Caco-2 (cell line): ENCODE results near the gene QPRT. TPM values are rescaled to one million over a fixed set of nuclear protein-coding genes. Genes with fewer than 3 reads are reported as not detected.
"Not testable (repeated sequence)": the region's sequence is repeated elsewhere in the genome, so short reads cannot be mapped to it uniquely, and the experiment has no call there.

Experiments used
- BruUV-seq: library from RNA; stranded (reverse); fragments of 400-500 nt; replicated peaks from 2 replicates; lab custom pipeline; 2021; lab: Mats Ljungman, UMichigan
- CTCF ChIA-PET: fragments of 300-600 bp; sonication (Branson Sonifier 250); formaldehyde crosslinking; loops from one replicate; lab custom pipeline; 2022; ENCODE audit warnings: antibody characterized with exemption; lab: Charles Lee
- POLR2A ChIA-PET: fragments of 300-600 bp; sonication (Branson Sonifier 250); formaldehyde crosslinking; loops from one replicate; lab custom pipeline; 2022; ENCODE audit warnings: antibody characterized with exemption; lab: Charles Lee
- DNase-seq, 2 experiments: peaks; one replicate each; pipeline versions ENCODE4 v3.0.0 to v3.0.0-alpha.2; 2020 to 2022
- H3K27me3 ChIP-seq: replicated peaks from 2 replicates; pipeline ENCODE4 v1.6.0; 2011; ENCODE audit warnings: low read length; ENCODE audit not compliant: control insufficient read depth, insufficient read depth
- H3K36me3 ChIP-seq: 2 replicates; pipeline ENCODE4 v1.5.1; 2011; ENCODE audit warnings: low read length; ENCODE audit not compliant: control insufficient read depth, insufficient read depth
- H3K4me1 ChIP-seq: fragments of 250-450 bp; sonication (Bioruptor Pico); 2 replicates; pipeline ENCODE4 v1.5.1; 2020; ENCODE audit warnings: mild to moderate bottlenecking
- H3K4me3 ChIP-seq: 2 replicates; pipeline ENCODE4 v1.5.1; 2011; ENCODE audit warnings: low read depth, mild to moderate bottlenecking, control low read depth, low read length
- H3K9me3 ChIP-seq: fragments of 250-450 bp; sonication (Bioruptor Pico); 2 replicates; pipeline ENCODE4 v1.5.1; 2020; ENCODE audit warnings: mild to moderate bottlenecking, moderate library complexity
- H3K27ac Mint-ChIP-seq: one replicate; pipeline ENCODE4 v1.8.0; 2022; ENCODE audit warnings: mixed read lengths; ENCODE audit not compliant: unreplicated experiment
- H3K27me3 Mint-ChIP-seq: one replicate; pipeline ENCODE4 v1.8.0; 2022; ENCODE audit warnings: mixed read lengths; ENCODE audit not compliant: insufficient read depth, unreplicated experiment
- H3K36me3 Mint-ChIP-seq: one replicate; pipeline ENCODE4 v1.8.0; 2022; ENCODE audit warnings: mild to moderate bottlenecking, mixed read lengths; ENCODE audit not compliant: insufficient read depth, unreplicated experiment
- H3K4me1 Mint-ChIP-seq: one replicate; pipeline ENCODE4 v1.8.0; 2022; ENCODE audit warnings: low read depth, mixed read lengths; ENCODE audit not compliant: unreplicated experiment
- H3K4me3 Mint-ChIP-seq: one replicate; pipeline ENCODE4 v1.8.0; 2022; ENCODE audit warnings: mild to moderate bottlenecking, moderate library complexity, mixed read lengths; ENCODE audit not compliant: unreplicated experiment
- H3K9me3 Mint-ChIP-seq: one replicate; pipeline ENCODE4 v1.8.0; 2022; ENCODE audit warnings: mixed read lengths; ENCODE audit not compliant: unreplicated experiment
- intact Hi-C: fragments of 100-400 bp; cut with micrococcal nuclease; formaldehyde crosslinking; loops from one replicate; pipeline ENCODE4 v1.10.0; 2022; ENCODE audit not compliant: unreplicated experiment
- total RNA-seq: library from RNA; stranded (reverse); gene quantifications from 2 replicates; pipeline ENCODE4 v1.2.3, GENCODE V29; 2022
- TF ChIP-seq, protein P1 (sequence below), 2 experiments: fragments of 200-600 bp in 1 of 2; IDR thresholded peaks; 1 replicate in 1 of 2; 2 replicates in 1 of 2; pipeline versions ENCODE4 v1.5.1 to v1.8.0; 2011 to 2022; ENCODE audit warnings: antibody characterized with exemption in 1 of 2, control low read depth in 1 of 2, inconsistent platforms in 1 of 2, low read depth in 1 of 2, low read length in 1 of 2, mild to moderate bottlenecking in 1 of 2, moderate library complexity in 1 of 2; ENCODE audit not compliant: insufficient read depth in 1 of 2, severe bottlenecking in 1 of 2, unreplicated experiment in 1 of 2

Gene QPRT
- total RNA-seq, 1 experiment from 2014 or later: 178 TPM

DNA sequence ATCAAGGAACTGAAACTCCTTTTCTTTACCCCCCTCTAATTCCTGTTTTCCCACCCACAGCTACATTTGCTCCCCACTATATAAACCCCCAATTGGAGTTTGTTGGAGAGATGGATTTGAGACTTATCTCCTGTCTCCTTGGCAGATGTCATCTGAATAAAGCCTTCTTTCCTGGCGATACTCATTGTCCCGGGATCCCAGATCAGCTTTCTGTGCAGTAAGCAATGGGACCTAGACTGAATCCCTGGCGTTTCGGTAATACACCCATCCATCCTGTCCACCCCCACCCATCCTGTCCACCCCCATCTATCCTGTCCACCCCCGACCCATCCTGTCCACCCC is 22.2 kb downstream of the QPRT start:
- H3K27me3 Mint-ChIP-seq: no peaks in the 10 kb centered on the region
- CTCF ChIA-PET: interaction anchor here (0.6 to 1.6 kb wide), 4 partner anchors 28 to 149 kb away, joined by 3 to 15 read pairs (median 11); partner anchors contain the start of gene KIF22

DNA sequence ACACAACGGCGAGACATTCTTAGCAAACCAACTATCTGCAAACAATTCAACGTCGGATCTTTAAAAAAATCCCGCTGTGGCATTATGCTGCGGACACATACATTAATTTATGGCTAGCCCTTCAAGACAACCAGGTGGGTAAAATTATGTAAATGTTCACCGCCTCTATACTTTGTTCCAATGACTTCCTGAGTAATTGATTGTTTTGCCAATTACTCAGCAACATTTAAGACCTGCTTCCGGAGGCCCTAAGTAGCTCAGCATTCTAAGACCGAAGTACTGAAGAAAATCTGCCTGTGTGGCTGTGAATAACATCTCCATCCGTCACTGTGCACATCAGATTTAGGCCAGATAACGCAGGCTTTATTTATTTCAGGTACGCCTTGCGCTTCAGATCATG is 23.3 kb downstream of the QPRT start:
- DNase-seq: no peak
- no peak overlapping the region for H3K4me3 Mint-ChIP-seq
- peaks cover 31% of the 10 kb centered on the region for H3K36me3 Mint-ChIP-seq
- H3K4me1 Mint-ChIP-seq: no peaks in the 10 kb centered on the region
- Histone ChIP-seq H3K27me3 (no peaks in the 10 kb centered on the region), H3K4me3 (no peak overlapping the region), H3K4me1 (0 out of 2 replicates have a peak, but pooled peaks cover 2% of the 10 kb centered on the region), H3K36me3 (no peaks in the 10 kb centered on the region), H3K9me3 (no peaks in the 10 kb centered on the region)
- H3K9me3 Mint-ChIP-seq: no peaks in the 10 kb centered on the region
- TF ChIP-seq, protein P1, sequence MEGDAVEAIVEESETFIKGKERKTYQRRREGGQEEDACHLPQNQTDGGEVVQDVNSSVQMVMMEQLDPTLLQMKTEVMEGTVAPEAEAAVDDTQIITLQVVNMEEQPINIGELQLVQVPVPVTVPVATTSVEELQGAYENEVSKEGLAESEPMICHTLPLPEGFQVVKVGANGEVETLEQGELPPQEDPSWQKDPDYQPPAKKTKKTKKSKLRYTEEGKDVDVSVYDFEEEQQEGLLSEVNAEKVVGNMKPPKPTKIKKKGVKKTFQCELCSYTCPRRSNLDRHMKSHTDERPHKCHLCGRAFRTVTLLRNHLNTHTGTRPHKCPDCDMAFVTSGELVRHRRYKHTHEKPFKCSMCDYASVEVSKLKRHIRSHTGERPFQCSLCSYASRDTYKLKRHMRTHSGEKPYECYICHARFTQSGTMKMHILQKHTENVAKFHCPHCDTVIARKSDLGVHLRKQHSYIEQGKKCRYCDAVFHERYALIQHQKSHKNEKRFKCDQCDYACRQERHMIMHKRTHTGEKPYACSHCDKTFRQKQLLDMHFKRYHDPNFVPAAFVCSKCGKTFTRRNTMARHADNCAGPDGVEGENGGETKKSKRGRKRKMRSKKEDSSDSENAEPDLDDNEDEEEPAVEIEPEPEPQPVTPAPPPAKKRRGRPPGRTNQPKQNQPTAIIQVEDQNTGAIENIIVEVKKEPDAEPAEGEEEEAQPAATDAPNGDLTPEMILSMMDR (IDR thresholded peaks at IDR 0.05; ENCODE audit: insufficient read depth in 1 of 2, low read depth in 1 of 2, low read length in 1 of 2, severe bottlenecking in 1 of 2, unreplicated experiment in 1 of 2): no peak
- H3K27me3 Mint-ChIP-seq: no peaks in the 10 kb centered on the region
- ChIA-PET POLR2A (no interaction called here), CTCF (interaction anchor here (0.7 kb wide), 1 partner anchor 12 kb away, joined by 7 read pairs; no protein-coding TSS in a partner anchor)
- intact Hi-C loops: loop anchor here (5.0 kb wide), 1 partner anchor 105 kb away; the partner anchor contains the start of gene MAZ
- H3K27ac Mint-ChIP-seq: no peak overlapping the region
- no TSS peak for BruUV-seq

More for the DNA sequence above, 22.2 kb downstream of the QPRT start:
- H3K9me3 ChIP-seq: no peaks in the 10 kb centered on the region
- TF ChIP-seq, protein P1 (IDR thresholded peaks at IDR 0.05; ENCODE audit: insufficient read depth in 1 of 2, low read depth in 1 of 2, low read length in 1 of 2, severe bottlenecking in 1 of 2, unreplicated experiment in 1 of 2): no peak
- DNase-seq: no peak
- Mint-ChIP-seq H3K9me3 (no peaks in the 10 kb centered on the region), H3K4me3 (no peak overlapping the region), H3K27ac (no peak overlapping the region), H3K36me3 (peaks cover 42% of the 10 kb centered on the region), H3K4me1 (no peaks in the 10 kb centered on the region)
- 0 out of 2 replicates have a peak, but pooled peaks cover 2% of the 10 kb centered on the region for H3K4me1 ChIP-seq
- H3K27me3 ChIP-seq: no peaks in the 10 kb centered on the region
- intact Hi-C loops: loop anchor here (2.0 to 5.0 kb wide), 2 partner anchors 106 to 320 kb away; partner anchors contain the start of gene MAZ
- no peak overlapping the region for H3K4me3 ChIP-seq
- H3K36me3 ChIP-seq: no peaks in the 10 kb centered on the region
- POLR2A ChIA-PET: no interaction called here
- no TSS peak for BruUV-seq

DNA sequence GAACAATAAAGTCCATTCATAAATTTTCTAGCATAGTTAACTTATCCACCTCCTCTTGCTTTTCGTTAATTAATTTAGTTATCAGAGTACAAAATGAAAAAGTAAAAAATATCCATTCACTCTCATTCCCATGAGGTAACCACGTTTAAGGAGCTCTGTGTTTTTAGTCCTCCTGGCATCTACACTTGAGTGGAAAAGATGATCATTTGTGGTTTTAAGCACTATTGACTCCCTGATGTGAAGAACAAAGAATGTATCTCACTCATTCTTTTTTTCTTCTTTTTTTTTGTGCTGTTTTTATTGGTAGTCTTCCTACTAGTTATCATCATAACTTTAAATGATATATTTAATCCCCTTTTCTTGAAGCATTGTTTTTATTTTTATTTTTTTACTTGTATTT is 26.1 kb downstream of the QPRT start:
- no peaks in the 10 kb centered on the region; the same call in 1 of the 2 replicates for H3K4me1 ChIP-seq
- no TSS peak for BruUV-seq
- no peaks in the 10 kb centered on the region for H3K9me3 ChIP-seq
- no peaks in the 10 kb centered on the region for H3K9me3 Mint-ChIP-seq
- no peak overlapping the region for H3K4me3 ChIP-seq
- H3K27ac Mint-ChIP-seq: no peak overlapping the region
- H3K4me3 Mint-ChIP-seq: no peak overlapping the region
- no peak for DNase-seq
- intact Hi-C loops: no loop called here
- TF ChIP-seq, protein P1 (IDR thresholded peaks at IDR 0.05; ENCODE audit: insufficient read depth in 1 of 2, low read depth in 1 of 2, low read length in 1 of 2, severe bottlenecking in 1 of 2, unreplicated experiment in 1 of 2): no peak
- ChIA-PET POLR2A (no interaction called here), CTCF (no interaction called here)
- H3K36me3 ChIP-seq: no peaks in the 10 kb centered on the region
- H3K27me3 ChIP-seq: no peaks in the 10 kb centered on the region
- H3K36me3 Mint-ChIP-seq: peaks cover 11% of the 10 kb centered on the region
- H3K4me1 Mint-ChIP-seq: peaks cover 5% of the 10 kb centered on the region
- H3K27me3 Mint-ChIP-seq: no peaks in the 10 kb centered on the region

DNA sequence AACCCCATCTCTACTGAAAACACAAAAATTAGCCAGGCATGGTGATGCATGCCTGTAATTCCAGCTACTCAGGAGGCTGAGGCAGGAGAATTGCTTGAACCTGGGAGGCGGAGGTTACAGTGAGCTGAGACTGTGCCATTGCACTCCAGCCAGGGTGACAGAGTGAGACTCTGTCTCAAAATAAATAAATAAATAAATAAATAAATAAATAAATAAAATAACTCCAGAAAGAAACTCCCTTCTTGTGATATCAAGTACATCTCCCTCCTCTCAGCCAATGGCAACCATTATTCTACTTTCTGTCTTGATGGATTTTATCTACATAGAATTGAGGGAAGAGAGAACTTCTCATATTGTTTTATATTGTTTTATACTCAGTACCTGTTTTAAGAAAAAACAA is 28.2 kb downstream of the QPRT start:
- H3K27me3 Mint-ChIP-seq, DNase-seq, POLR2A ChIA-PET, H3K9me3 Mint-ChIP-seq, intact Hi-C loops, BruUV-seq, H3K4me3 Mint-ChIP-seq, H3K27ac Mint-ChIP-seq, H3K4me3 ChIP-seq, H3K9me3 ChIP-seq, H3K36me3 Mint-ChIP-seq, H3K4me1 ChIP-seq, H3K27me3 ChIP-seq, CTCF ChIA-PET, H3K36me3 ChIP-seq: not testable (repeated sequence)
- H3K4me1 Mint-ChIP-seq: peaks cover 14% of the 10 kb centered on the region
